ENCODE results near the gene CFAP69. TPM values are rescaled to one million over a fixed set of nuclear protein-coding genes. Genes with fewer than 3 reads are reported as not detected.

Gene CFAP69
- total RNA-seq, 1 experiment from 2014 or later: 3.1 TPM

GRCh38 chr7:90238583-90238982 is 6.4 kb upstream of the CFAP69 start:
- POLR2A ChIA-PET (ENCODE audit: unreplicated experiment): no interaction called here
- H3K9ac ChIP-seq (ENCODE audit: low read length): no peak overlapping the region
- no peaks in the 10 kb centered on the region for H3F3A ChIP-seq (ENCODE audit: low read length, unreplicated experiment)
- H4K20me1 ChIP-seq (ENCODE audit: low read length): no peaks in the 10 kb centered on the region
- H3K9me3 ChIP-seq (ENCODE audit: low read length): no peaks in the 10 kb centered on the region
- H3K27me3 ChIP-seq (ENCODE audit: low read length): no peaks in the 10 kb centered on the region
- H3K4me3 ChIP-seq (ENCODE audit: low read length): no peak overlapping the region
- no peaks in the 10 kb centered on the region for H3K4me1 ChIP-seq (ENCODE audit: insufficient read depth, low read length)
- no TSS peak for BruUV-seq (replicated peaks)
- no peaks in the 10 kb centered on the region for H3K36me3 ChIP-seq (ENCODE audit: low read depth, low read length)
- no peak for DNase-seq
- H3K9me2 ChIP-seq (replicated peaks; ENCODE audit: low read length): no peaks in the 10 kb centered on the region
- H2AFZ ChIP-seq (ENCODE audit: low read length): no peak overlapping the region
- no peak overlapping the region for H3K27ac ChIP-seq (ENCODE audit: low read length)
- TF ChIP-seq EZH2phosphoT487 (IDR thresholded peaks at IDR 0.05; ENCODE audit: borderline replicate concordance, low read length): no peak
- no peak for TF ChIP-seq CTCF (conservative IDR thresholded peaks at IDR 0.05; ENCODE audit: low read depth, low read length)
- TF ChIP-seq EZH2 (IDR thresholded peaks at IDR 0.05; ENCODE audit: low read length, unreplicated experiment): no peak
- intact Hi-C loops (cut with micrococcal nuclease): no loop called here
- CTCF ChIA-PET: no interaction called here
- no peak for ATAC-seq
- no peaks in the 10 kb centered on the region for H3K79me2 ChIP-seq (ENCODE audit: low read length)
- H3K4me2 ChIP-seq (ENCODE audit: low read length): no peak overlapping the region

- Histone ChIP-seq H3K27me3 (ENCODE audit: low read length) (no peaks in the 10 kb centered on the region), H3F3A (ENCODE audit: low read length, unreplicated experiment) (no peaks in the 10 kb centered on the region), H3K9me3 (ENCODE audit: low read length) (no peaks in the 10 kb centered on the region), H3K4me3 (ENCODE audit: low read length) (no peak overlapping the region), H2AFZ (ENCODE audit: low read length) (no peak overlapping the region), H3K9me2 (replicated peaks; ENCODE audit: low read length) (no peaks in the 10 kb centered on the region), H3K4me1 (ENCODE audit: insufficient read depth, low read length) (peaks cover 3% of the 10 kb centered on the region), H3K27ac (ENCODE audit: low read length) (no peak overlapping the region), H3K9ac (ENCODE audit: low read length) (no peak overlapping the region), H3K79me2 (ENCODE audit: low read length) (no peaks in the 10 kb centered on the region), H4K20me1 (ENCODE audit: low read length) (no peaks in the 10 kb centered on the region), H3K4me2 (ENCODE audit: low read length) (no peak overlapping the region), H3K36me3 (ENCODE audit: low read depth, low read length) (no peaks in the 10 kb centered on the region)
- BruUV-seq (replicated peaks): no TSS peak
- no peak for DNase-seq
- ChIA-PET POLR2A (ENCODE audit: unreplicated experiment) (no interaction called here), CTCF (no interaction called here)
- no peak for TF ChIP-seq EZH2 (IDR thresholded peaks at IDR 0.05; ENCODE audit: low read length, unreplicated experiment)
- no peak for TF ChIP-seq EZH2phosphoT487 (IDR thresholded peaks at IDR 0.05; ENCODE audit: borderline replicate concordance, low read length)
- no peak for TF ChIP-seq CTCF (conservative IDR thresholded peaks at IDR 0.05; ENCODE audit: low read depth, low read length)
- intact Hi-C loops (cut with micrococcal nuclease): no loop called here
- no peak for ATAC-seq
These were observed 5.9 kb upstream of the CFAP69 start for GRCh38 chr7:90239050-90239449.

- no peak for ATAC-seq
- H3K4me1 ChIP-seq (ENCODE audit: insufficient read depth, low read length): peaks cover 9% of the 10 kb centered on the region
- H3K27ac ChIP-seq (ENCODE audit: low read length): no peak overlapping the region
- no peak overlapping the region for H3K4me3 ChIP-seq (ENCODE audit: low read length)
- no peaks in the 10 kb centered on the region for H3K79me2 ChIP-seq (ENCODE audit: low read length)
- intact Hi-C loops (cut with micrococcal nuclease): no loop called here
- no peak overlapping the region for H3K9ac ChIP-seq (ENCODE audit: low read length)
- H3F3A ChIP-seq (ENCODE audit: low read length, unreplicated experiment): no peaks in the 10 kb centered on the region
- H3K9me2 ChIP-seq (replicated peaks; ENCODE audit: low read length): no peaks in the 10 kb centered on the region
- no peak for DNase-seq
- POLR2A ChIA-PET (ENCODE audit: unreplicated experiment): no interaction called here
- no TSS peak for BruUV-seq (replicated peaks)
- no peaks in the 10 kb centered on the region for H4K20me1 ChIP-seq (ENCODE audit: low read length)
- H3K4me2 ChIP-seq (ENCODE audit: low read length): no peak overlapping the region
- no peaks in the 10 kb centered on the region for H3K9me3 ChIP-seq (ENCODE audit: low read length)
- no peaks in the 10 kb centered on the region for H3K27me3 ChIP-seq (ENCODE audit: low read length)
- CTCF ChIA-PET: no interaction called here
- no peaks in the 10 kb centered on the region for H3K36me3 ChIP-seq (ENCODE audit: low read depth, low read length)
- TF ChIP-seq EZH2phosphoT487 (IDR thresholded peaks at IDR 0.05; ENCODE audit: borderline replicate concordance, low read length): no peak
- H2AFZ ChIP-seq (ENCODE audit: low read length): no peak overlapping the region
These were observed 5.2 kb upstream of the CFAP69 start for GRCh38 chr7:90239625-90240228.

Measured in PC-3 (cell line).